ENCODE results near the gene EFCAB13. TPM values are rescaled to one million over a fixed set of nuclear protein-coding genes. Genes with fewer than 3 reads are reported as not detected.

Gene EFCAB13
- total RNA-seq, 2 donors from 2014 or later: 4.3 to 8.9 TPM

DNA sequence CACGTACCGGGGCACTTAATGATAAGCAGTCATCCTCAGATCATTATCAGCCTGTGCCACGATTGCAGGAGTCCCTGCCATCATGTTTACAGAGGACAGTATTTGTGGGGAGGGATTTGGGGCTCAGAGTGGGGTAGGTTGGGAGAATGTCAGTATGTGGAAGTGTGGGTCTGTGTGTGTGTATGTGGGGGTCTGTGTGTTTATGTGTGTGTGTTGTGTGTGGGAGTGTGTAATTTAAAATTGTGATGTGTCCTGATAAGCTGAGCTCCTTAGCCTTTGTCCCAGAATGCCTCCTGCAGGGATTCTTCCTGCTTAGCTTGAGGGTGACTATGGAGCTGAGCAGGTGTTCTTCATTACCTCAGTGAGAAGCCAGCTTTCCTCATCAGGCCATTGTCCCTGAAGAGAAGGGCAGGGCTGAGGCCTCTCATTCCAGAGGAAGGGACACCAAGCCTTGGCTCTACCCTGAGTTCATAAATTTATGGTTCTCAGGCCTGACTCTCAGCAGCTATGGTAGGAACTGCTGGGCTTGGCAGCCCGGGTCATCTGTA, 13.5 kb upstream of the EFCAB13 start:
- no peak overlapping the region for H3K4me3 ChIP-seq (ENCODE audit: low read length)
- H3K36me3 ChIP-seq (ENCODE audit: control insufficient read depth, insufficient read depth, low read length): no peaks in the 10 kb centered on the region
- peaks cover 14% of the 10 kb centered on the region for H3K4me1 ChIP-seq (ENCODE audit: control insufficient read depth, insufficient read depth, low read length)
- Mint-ChIP-seq H3K4me1 (peaks cover 31% of the 10 kb centered on the region), H3K27ac (peak overlapping the region; percentile 84), H3K4me3 (no peak overlapping the region), H3K27me3 (ENCODE audit: insufficient read depth) (no peaks in the 10 kb centered on the region), H3K9me3 (no peaks in the 10 kb centered on the region), H3K36me3 (ENCODE audit: low read depth) (no peaks in the 10 kb centered on the region)
- no peaks in the 10 kb centered on the region for H3K27me3 ChIP-seq (ENCODE audit: control insufficient read depth, insufficient read depth, low read length, poor library complexity, severe bottlenecking)
- no peak overlapping the region for H3K9ac ChIP-seq (ENCODE audit: extremely low read depth, low read length, poor library complexity, severe bottlenecking)
- WGBS, 2 experiments (ENCODE audit: insufficient coverage in 1 of 2, insufficient read length in 1 of 2): 61 to 72% methylated on average over 2 to 4 of the region's 4 CpGs
- no peaks in the 10 kb centered on the region for H3K9me3 ChIP-seq (ENCODE audit: control insufficient read depth, low read length)
- no peak overlapping the region for H3K27ac ChIP-seq (ENCODE audit: low read depth, low read length)
- DNase-seq: peak; percentile 82
- TF ChIP-seq CTCF (conservative IDR thresholded peaks at IDR 0.05): no peak

- Mint-ChIP-seq H3K9me3 (no peaks in the 10 kb centered on the region), H3K27ac (no peak overlapping the region), H3K27me3 (ENCODE audit: insufficient read depth) (no peaks in the 10 kb centered on the region), H3K4me1 (peaks cover 30% of the 10 kb centered on the region), H3K36me3 (ENCODE audit: low read depth) (no peaks in the 10 kb centered on the region), H3K4me3 (no peak overlapping the region)
- no peaks in the 10 kb centered on the region for H3K27me3 ChIP-seq (ENCODE audit: control insufficient read depth, insufficient read depth, low read length, poor library complexity, severe bottlenecking)
- H3K9ac ChIP-seq (ENCODE audit: extremely low read depth, low read length, poor library complexity, severe bottlenecking): no peak overlapping the region
- no peaks in the 10 kb centered on the region for H3K36me3 ChIP-seq (ENCODE audit: control insufficient read depth, insufficient read depth, low read length)
- H3K27ac ChIP-seq (ENCODE audit: low read depth, low read length): no peak overlapping the region
- H3K4me1 ChIP-seq (ENCODE audit: control insufficient read depth, insufficient read depth, low read length): peaks cover 11% of the 10 kb centered on the region
- no peak for TF ChIP-seq CTCF (conservative IDR thresholded peaks at IDR 0.05)
- H3K9me3 ChIP-seq (ENCODE audit: control insufficient read depth, low read length): no peaks in the 10 kb centered on the region
- H3K4me3 ChIP-seq (ENCODE audit: low read length): no peak overlapping the region
- peak; percentile 10 for DNase-seq
These were observed 12.3 kb upstream of the EFCAB13 start for GRCh38 chr17:47311420-47311819.

DNA sequence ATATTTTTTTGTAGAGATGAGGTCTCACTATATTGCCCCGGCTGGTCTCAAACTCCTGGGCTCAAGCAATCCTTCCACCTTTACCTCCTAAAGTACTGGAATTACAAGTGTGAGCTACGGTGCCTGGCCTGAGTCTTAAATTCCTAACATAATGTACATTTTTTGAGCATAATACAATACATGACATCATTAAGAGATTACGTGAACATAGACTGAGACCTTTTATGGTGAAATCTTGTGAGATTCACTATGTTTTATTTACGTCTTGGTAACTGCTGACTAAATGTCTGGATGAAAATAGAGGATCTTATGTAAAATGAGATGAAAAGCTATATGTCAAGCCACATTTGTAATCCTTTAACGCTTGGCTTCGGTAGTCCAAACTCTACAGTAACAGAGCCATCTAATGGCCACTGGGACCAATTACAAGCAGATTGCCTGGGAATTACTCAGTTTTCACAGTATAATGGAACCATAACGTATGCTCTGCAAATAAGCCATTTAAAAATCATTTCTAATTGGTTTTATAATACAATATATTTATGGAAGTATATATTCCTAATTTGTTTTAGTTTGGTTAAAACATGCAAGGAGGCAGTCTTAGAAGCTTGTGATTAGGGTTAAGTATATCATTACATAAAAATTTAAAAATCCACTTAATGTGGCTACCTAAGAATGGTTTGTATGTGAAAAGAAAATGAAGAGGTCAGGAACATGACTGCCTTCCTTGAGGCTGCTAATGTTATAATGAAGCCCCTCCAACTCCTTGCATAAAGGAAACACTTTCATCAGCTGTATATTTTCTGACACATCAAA, 8.1 kb upstream of the EFCAB13 start:
- peak; percentile 93 for TF ChIP-seq CTCF (conservative IDR thresholded peaks at IDR 0.05)
- Histone ChIP-seq H3K36me3 (ENCODE audit: control insufficient read depth, insufficient read depth, low read length) (no peaks in the 10 kb centered on the region), H3K27ac (ENCODE audit: low read depth, low read length) (no peak overlapping the region), H3K4me3 (ENCODE audit: low read length) (no peak overlapping the region), H3K9me3 (ENCODE audit: control insufficient read depth, low read length) (peaks cover 2% of the 10 kb centered on the region), H3K9ac (ENCODE audit: extremely low read depth, low read length, poor library complexity, severe bottlenecking) (no peak overlapping the region), H3K27me3 (ENCODE audit: control insufficient read depth, insufficient read depth, low read length, poor library complexity, severe bottlenecking) (no peaks in the 10 kb centered on the region), H3K4me1 (ENCODE audit: control insufficient read depth, insufficient read depth, low read length) (peaks cover 8% of the 10 kb centered on the region)
- DNase-seq: peak; percentile 71
- H3K36me3 Mint-ChIP-seq (ENCODE audit: low read depth): no peaks in the 10 kb centered on the region
- WGBS, 2 experiments (ENCODE audit: insufficient coverage in 1 of 2, insufficient read length in 1 of 2): 47 to 71% methylated on average over 4 to 6 of the region's 7 CpGs
- H3K4me3 Mint-ChIP-seq: no peak overlapping the region
- H3K27me3 Mint-ChIP-seq (ENCODE audit: insufficient read depth): no peaks in the 10 kb centered on the region
- peaks cover 20% of the 10 kb centered on the region for H3K4me1 Mint-ChIP-seq
- H3K27ac Mint-ChIP-seq: no peak overlapping the region
- H3K9me3 Mint-ChIP-seq: peaks cover under 1% of the 10 kb centered on the region
